Psoas muscle (tissue), 8 donors: ENCODE measurements around the gene ADCY9. TPM values are rescaled to one million over a fixed set of nuclear protein-coding genes. Genes with fewer than 3 reads are reported as not detected.

Source experiments
- ATAC-seq, 4 donors: fragments of 200-7000 bp; cut with Tn5 transposase; one replicate each; pipeline ENCODE4 v1.9.1; 2020; ENCODE audit warnings: moderate library complexity in 3 of 4, mild to moderate bottlenecking in 2 of 4
- DNase-seq, 2 donors: peaks; one replicate each; pipeline ENCODE4 v3.0.0-alpha.2; 2020
- H3K27ac ChIP-seq: fragments of 200-600 bp; one replicate; pipeline ENCODE4 v1.8.0; 2022
- H3K27me3 ChIP-seq, 3 donors: fragments of 200-600 bp in 1 of 3; one replicate each; pipeline versions ENCODE4 v1.6.1 to v1.8.0; 2013 to 2022; ENCODE audit warnings: low read length in 2 of 3, mild to moderate bottlenecking in 2 of 3, moderate library complexity in 1 of 3; ENCODE audit not compliant: insufficient read depth in 3 of 3
- H3K36me3 ChIP-seq, 2 donors: fragments of 200-600 bp in 1 of 2; one replicate each; pipeline versions ENCODE4 v1.6.1 to v1.8.0; 2013 to 2022; ENCODE audit warnings: low read depth in 1 of 2, mild to moderate bottlenecking in 1 of 2, moderate library complexity in 1 of 2; ENCODE audit not compliant: insufficient read depth in 1 of 2
- H3K4me1 ChIP-seq: fragments of 200-600 bp; one replicate; pipeline ENCODE4 v1.8.0; 2022
- H3K4me3 ChIP-seq: fragments of 200-600 bp; one replicate; pipeline ENCODE4 v1.8.0; 2022; ENCODE audit warnings: mild to moderate bottlenecking
- H3K9me3 ChIP-seq: fragments of 200-600 bp; one replicate; pipeline ENCODE4 v1.8.0; 2022
- CTCF ChIP-seq: fragments of 200-600 bp; IDR thresholded peaks from one replicate; pipeline ENCODE4 v1.8.0; 2022; ENCODE audit warnings: antibody characterized with exemption
- WGBS, 3 donors: extraction: QIAGEN DNeasy Blood & Tissue Kit; methylation state at CpG; one replicate each; pipeline versions ENCODE4 v1.1.6 to v1.1.7; 2013; 5-methylcytosine and 5-hydroxymethylcytosine counted together
- intact Hi-C, 2 donors: fragments of 100-400 bp; cut with DNase I; formaldehyde crosslinking; loops; one replicate each; pipeline versions ENCODE4 v1.11.0 to v1.14.2; 2022
- polyA plus RNA-seq, 3 donors: library from polyadenylated mRNA; stranded (reverse); fragments of 200-250 nt; gene quantifications; one replicate each; pipeline ENCODE4 v1.2.3, GENCODE V29; 2013
- total RNA-seq, 4 donors: library from RNA; stranded (reverse); fragmentation: NEBNext Ultra II Directional in 2 of 4; extraction: Animal tissue kit (Norgen Biotek cat#: 25700) in 2 of 4; gene quantifications; one replicate each; pipeline versions ENCODE4 v1.2.1 to v1.2.4, GENCODE V29; 2021 to 2023
- donor health status: healthy with polysubstance abuse.
- donor health status: DM: no; HTN: no; CAD: no; lungs with moderate emphysema.
- donor health status: Bipolar disorder and iron deficiency.
- donor health status: healthy.
- donor health status: DM: yes; HTN: yes; CAD: no.
- donor health status: DM: no; HTN: no; CAD: no.
- donor health status: DM: no; HTN: no; CAD: no.
- donor health status: DM: yes; HTN: yes; CAD: no.

ADCY9 gene
- total and polyA plus RNA-seq, 7 donors, result 9.0 to 134 (median 44.9) TPM

GRCh38 chr16:3912897-3913296 lies 203.3 kb downstream of the ADCY9 start:
- no peak for DNase-seq
- no peak for ATAC-seq
- TF ChIP-seq CTCF, result no peak
- intact Hi-C loops, result no loop called here
- H3K27ac ChIP-seq, result no peak overlapping the region
- no peaks in the 10 kb centered on the region for H3K9me3 ChIP-seq
- H3K4me1 ChIP-seq, result no peaks in the 10 kb centered on the region
- 81 to 87% (median 82%) methylated on average over 6 of the region's 6 CpGs for WGBS, 3 donors
- H3K27me3 ChIP-seq, result no peaks in the 10 kb centered on the region
- no peaks in the 10 kb centered on the region for H3K36me3 ChIP-seq
- no peak overlapping the region for H3K4me3 ChIP-seq

Other genes with a start within 250 kb of the ADCY9 start
- 10 to 100 TPM; 44.1 to 54.9 (median 50.8) TPM for gene CREBBP, start 235.7 kb downstream of the ADCY9 start, total RNA-seq
- gene CREBBP, start 235.7 kb downstream of the ADCY9 start, polyA plus RNA-seq, result 10 to 100 TPM in 2 of 3 donors, 1 to 10 TPM in 1; 7.1 to 31.0 (median 10.1) TPM
- 100 to 1,000 TPM; 305 to 552 (median 476) TPM for gene SRL, start 125.6 kb upstream of the ADCY9 start, total RNA-seq
- 100 to 1,000 TPM; 196 to 276 (median 206) TPM for gene SRL, start 125.6 kb upstream of the ADCY9 start, polyA plus RNA-seq
- 1 to 10 TPM; 3.8 to 5.7 (median 4.5) TPM for gene TFAP4, start 156.6 kb upstream of the ADCY9 start, total RNA-seq
- gene TFAP4, start 156.6 kb upstream of the ADCY9 start, polyA plus RNA-seq, result 1 to 10 TPM; 3.0 to 8.2 (median 7.0) TPM
- 1 to 10 TPM; 1.7 to 3.3 (median 2.4) TPM for gene GLIS2, start 199.6 kb upstream of the ADCY9 start, total RNA-seq
- 1 to 10 TPM in 2 of 3 donors, under 1 TPM in 1; 0.96 to 1.3 (median 1.0) TPM for gene GLIS2, start 199.6 kb upstream of the ADCY9 start, polyA plus RNA-seq
- gene PAM16, start 234.9 kb upstream of the ADCY9 start, total RNA-seq, result 10 to 100 TPM; 60.5 to 84.2 (median 70.7) TPM
- gene PAM16, start 234.9 kb upstream of the ADCY9 start, polyA plus RNA-seq, result 100 to 1,000 TPM; 144 to 163 (median 160) TPM